Fibroblast of lung (primary cell): ENCODE data around the gene C17orf114.

Source experiments
- DNase-seq, 2 donors: peaks; one replicate each; pipeline versions ENCODE4 v3.0.0 to v3.0.0-alpha.2; 2010; ENCODE audit warnings: low read depth in 2 of 2
- H2AFZ ChIP-seq: 2 replicates; pipeline ENCODE4 v1.5.1; 2012; ENCODE audit warnings: low read length, control low read depth, inconsistent platforms
- H3K27ac ChIP-seq: 2 replicates; pipeline ENCODE4 v1.5.1; 2011; ENCODE audit warnings: low read length, control low read depth; ENCODE audit not compliant: insufficient read depth
- H3K27me3 ChIP-seq: 2 replicates; pipeline ENCODE4 v1.5.1; 2011; ENCODE audit warnings: mild to moderate bottlenecking, low read length; ENCODE audit not compliant: control insufficient read depth, insufficient read depth
- H3K36me3 ChIP-seq: 2 replicates; pipeline ENCODE4 v1.5.1; 2011; ENCODE audit warnings: low read length; ENCODE audit not compliant: control insufficient read depth, insufficient read depth
- H3K4me1 ChIP-seq: 2 replicates; pipeline ENCODE4 v1.5.1; 2011; ENCODE audit warnings: low read length; ENCODE audit not compliant: control insufficient read depth, insufficient read depth; ENCODE audit errors: extremely low read depth
- H3K4me2 ChIP-seq: 2 replicates; pipeline ENCODE4 v1.5.1; 2011; ENCODE audit warnings: low read length, control low read depth; ENCODE audit not compliant: insufficient read depth; ENCODE audit errors: extremely low read depth
- H3K4me3 ChIP-seq, 4 experiments: fragments of 200-600 bp in 1 of 4; sonication (generic) in 1 of 4; replicated peaks in 1 of 4; 2 replicates each; pipeline ENCODE4 v1.5.1; 2011 to 2016; ENCODE audit warnings: low read length in 4 of 4, low read depth in 3 of 4, mild to moderate bottlenecking in 3 of 4, control low read depth in 2 of 4, inconsistent platforms in 1 of 4, mixed read lengths in 1 of 4; ENCODE audit not compliant: insufficient read depth in 1 of 4; ENCODE audit errors: control extremely low read depth in 1 of 4
- H3K79me2 ChIP-seq: 2 replicates; pipeline ENCODE4 v1.5.1; 2012; ENCODE audit warnings: mild to moderate bottlenecking, low read length, inconsistent platforms; ENCODE audit not compliant: control insufficient read depth, insufficient read depth
- H3K9ac ChIP-seq: 2 replicates; pipeline ENCODE4 v1.5.1; 2011; ENCODE audit warnings: mild to moderate bottlenecking, low read length, control low read depth; ENCODE audit not compliant: insufficient read depth
- H3K9me3 ChIP-seq: 2 replicates; pipeline ENCODE4 v1.5.1; 2012; ENCODE audit warnings: low read depth, low read length; ENCODE audit not compliant: control insufficient read depth, insufficient read depth
- H4K20me1 ChIP-seq: 2 replicates; pipeline ENCODE4 v1.5.1; 2011; ENCODE audit warnings: low read length; ENCODE audit not compliant: control insufficient read depth, insufficient read depth; ENCODE audit errors: extremely low read depth
- EZH2 ChIP-seq: IDR thresholded peaks from 2 replicates; pipeline ENCODE4 v1.5.1; 2012; ENCODE audit warnings: low read length, control low read depth, mild to moderate bottlenecking; ENCODE audit errors: missing control alignments
- TF ChIP-seq, protein P1 (sequence below), 2 donors: IDR thresholded peaks in 1 of 2; conservative IDR thresholded peaks in 1 of 2; 1 replicate in 1 of 2; 2 replicates in 1 of 2; pipeline ENCODE4 v1.5.1; 2011 to 2012; ENCODE audit warnings: low read length in 2 of 2, control low read depth in 1 of 2, inconsistent platforms in 1 of 2, low read depth in 1 of 2, mild to moderate bottlenecking in 1 of 2

C17orf114 gene

DNA sequence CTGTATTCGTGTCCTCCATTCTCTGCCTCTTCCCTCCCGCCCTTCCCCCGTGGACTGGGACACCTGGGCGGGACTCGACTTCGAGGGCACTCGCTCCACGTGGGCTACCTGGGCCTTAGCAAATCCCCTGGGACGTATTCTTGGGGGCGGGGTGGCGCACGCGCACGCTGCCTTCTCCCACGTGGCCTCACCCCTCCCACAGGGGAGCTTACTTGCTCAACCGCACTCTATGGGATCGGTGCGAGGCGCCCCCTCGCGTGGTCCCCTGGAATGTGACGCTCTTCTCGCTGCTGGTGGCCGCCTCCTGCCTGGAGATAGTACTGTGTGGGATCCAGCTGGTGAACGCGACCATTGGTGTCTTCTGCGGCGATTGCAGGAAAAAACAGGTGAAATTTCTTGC is 19.5 kb downstream of the C17orf114 start:
- Histone ChIP-seq H3K4me1 (peaks cover 4% of the 10 kb centered on the region), H3K9ac (no peak overlapping the region), H3K27me3 (peaks cover 5% of the 10 kb centered on the region), H4K20me1 (no peaks in the 10 kb centered on the region), H3K27ac (no peak overlapping the region), H3K4me2 (no peak overlapping the region), H3K4me3 (no peak overlapping the region), H3K9me3 (no peaks in the 10 kb centered on the region), H3K79me2 (no peaks in the 10 kb centered on the region), H3K36me3 (no peaks in the 10 kb centered on the region), H2AFZ (no peak overlapping the region)
- TF ChIP-seq, protein P1, sequence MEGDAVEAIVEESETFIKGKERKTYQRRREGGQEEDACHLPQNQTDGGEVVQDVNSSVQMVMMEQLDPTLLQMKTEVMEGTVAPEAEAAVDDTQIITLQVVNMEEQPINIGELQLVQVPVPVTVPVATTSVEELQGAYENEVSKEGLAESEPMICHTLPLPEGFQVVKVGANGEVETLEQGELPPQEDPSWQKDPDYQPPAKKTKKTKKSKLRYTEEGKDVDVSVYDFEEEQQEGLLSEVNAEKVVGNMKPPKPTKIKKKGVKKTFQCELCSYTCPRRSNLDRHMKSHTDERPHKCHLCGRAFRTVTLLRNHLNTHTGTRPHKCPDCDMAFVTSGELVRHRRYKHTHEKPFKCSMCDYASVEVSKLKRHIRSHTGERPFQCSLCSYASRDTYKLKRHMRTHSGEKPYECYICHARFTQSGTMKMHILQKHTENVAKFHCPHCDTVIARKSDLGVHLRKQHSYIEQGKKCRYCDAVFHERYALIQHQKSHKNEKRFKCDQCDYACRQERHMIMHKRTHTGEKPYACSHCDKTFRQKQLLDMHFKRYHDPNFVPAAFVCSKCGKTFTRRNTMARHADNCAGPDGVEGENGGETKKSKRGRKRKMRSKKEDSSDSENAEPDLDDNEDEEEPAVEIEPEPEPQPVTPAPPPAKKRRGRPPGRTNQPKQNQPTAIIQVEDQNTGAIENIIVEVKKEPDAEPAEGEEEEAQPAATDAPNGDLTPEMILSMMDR (conservative IDR thresholded peaks at IDR 0.05 in 1 of 2, IDR thresholded peaks at IDR 0.05 in 1 of 2; ENCODE audit: low read depth in 1 of 2, low read length in 2 of 2) = no peak
- TF ChIP-seq EZH2 = no peak
- DNase-seq = no peak

DNA sequence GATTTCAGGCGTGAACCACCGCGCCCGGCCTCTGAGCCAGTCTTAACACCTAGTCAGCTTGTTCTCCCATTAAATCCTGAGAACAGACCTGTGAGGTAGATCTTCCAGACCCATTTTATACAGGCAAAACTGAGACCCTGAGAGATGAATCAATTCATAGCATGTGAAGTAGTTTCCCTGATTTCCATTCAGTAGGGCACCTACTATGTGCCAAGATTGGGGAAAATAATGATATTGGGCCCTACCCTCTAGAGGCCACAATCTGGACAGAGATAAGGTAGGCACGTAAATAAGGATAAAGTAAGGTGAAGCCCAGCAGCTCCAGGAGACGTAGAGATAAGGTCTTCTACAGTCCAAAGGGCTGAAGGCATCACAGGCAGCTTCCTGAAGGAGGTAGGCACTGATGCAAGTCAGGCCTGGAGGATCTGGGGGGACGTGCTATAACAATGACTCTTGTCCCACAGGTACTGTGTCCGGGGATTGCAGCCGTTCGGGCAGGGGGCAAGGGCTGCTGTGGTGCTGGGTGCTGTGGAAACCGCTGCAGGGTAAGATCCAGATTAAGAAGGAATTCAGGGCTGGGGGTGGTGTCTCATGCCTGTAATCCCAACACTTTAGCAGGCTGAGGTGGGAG is 21.7 kb downstream of the C17orf114 start:
- no peaks in the 10 kb centered on the region for H3K79me2 ChIP-seq
- no peak for DNase-seq
- H3K9me3 ChIP-seq = no peaks in the 10 kb centered on the region
- no peak overlapping the region for H3K9ac ChIP-seq
- no peak overlapping the region for H3K4me2 ChIP-seq
- no peaks in the 10 kb centered on the region for H3K36me3 ChIP-seq
- no peak for TF ChIP-seq EZH2
- TF ChIP-seq, protein P1 (conservative IDR thresholded peaks at IDR 0.05 in 1 of 2, IDR thresholded peaks at IDR 0.05 in 1 of 2; ENCODE audit: low read depth in 1 of 2, low read length in 2 of 2) = no peak
- no peak overlapping the region for H3K4me3 ChIP-seq
- no peaks in the 10 kb centered on the region for H3K4me1 ChIP-seq
- H4K20me1 ChIP-seq = no peaks in the 10 kb centered on the region
- no peak overlapping the region for H2AFZ ChIP-seq
- H3K27ac ChIP-seq = no peak overlapping the region
- peaks cover 3% of the 10 kb centered on the region for H3K27me3 ChIP-seq

DNA sequence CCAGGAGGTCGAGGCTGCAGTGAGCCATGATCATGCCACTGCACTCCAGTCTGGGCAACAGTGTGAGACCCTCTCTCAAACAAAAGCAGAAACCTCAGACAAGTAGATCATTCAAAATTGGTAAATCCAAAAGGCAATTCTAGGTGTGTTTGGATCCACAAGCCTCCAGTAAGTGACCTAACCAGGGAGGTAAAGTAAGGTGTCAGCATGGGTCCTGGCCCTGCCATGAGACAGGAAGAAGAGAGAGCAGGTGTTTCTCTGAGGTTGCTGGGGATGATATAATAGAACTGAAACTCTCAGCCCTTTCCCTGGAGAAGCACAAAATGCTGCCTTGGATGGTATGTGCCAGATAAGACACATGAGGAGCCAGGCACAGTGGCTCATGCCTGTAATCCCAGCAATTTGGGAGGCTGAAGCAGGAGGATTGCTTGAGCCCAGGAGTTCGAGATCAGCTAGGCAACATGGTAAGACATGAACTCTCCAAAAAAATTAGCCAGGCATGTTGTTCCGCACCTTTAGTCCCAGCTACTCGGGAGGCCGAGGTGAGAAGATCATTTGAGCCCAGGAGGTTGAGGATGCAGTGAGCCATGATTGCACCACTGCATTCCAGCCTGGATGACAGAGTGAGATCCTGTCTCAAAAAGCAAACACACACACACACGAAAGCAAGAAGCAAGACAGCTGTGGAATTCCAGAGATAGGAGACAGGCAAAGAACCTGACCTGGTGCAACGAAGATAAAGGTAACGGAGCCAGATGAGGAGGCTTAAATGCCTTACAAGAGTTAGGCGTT is 24.0 kb downstream of the C17orf114 start:
- Histone ChIP-seq H3K27ac (no peak overlapping the region), H3K27me3 (peaks cover 9% of the 10 kb centered on the region), H3K9ac (no peak overlapping the region), H3K36me3 (no peaks in the 10 kb centered on the region), H4K20me1 (no peaks in the 10 kb centered on the region), H2AFZ (no peak overlapping the region), H3K4me2 (no peak overlapping the region), H3K4me1 (no peaks in the 10 kb centered on the region), H3K4me3 (no peak overlapping the region), H3K79me2 (no peaks in the 10 kb centered on the region), H3K9me3 (no peaks in the 10 kb centered on the region)
- no peak for DNase-seq
- TF ChIP-seq, protein P1 (conservative IDR thresholded peaks at IDR 0.05 in 1 of 2, IDR thresholded peaks at IDR 0.05 in 1 of 2; ENCODE audit: low read depth in 1 of 2, low read length in 2 of 2) = no peak
- TF ChIP-seq EZH2 = no peak
